ENCODE data around the gene EXOC3L1. TPM values are rescaled to one million over a fixed set of nuclear protein-coding genes. Genes with fewer than 3 reads are reported as not detected.

The EXOC3L1 gene
- total and polyA plus RNA-seq, 8 donors, result 7.5 to 16.9 (median 10.4) TPM

DNA sequence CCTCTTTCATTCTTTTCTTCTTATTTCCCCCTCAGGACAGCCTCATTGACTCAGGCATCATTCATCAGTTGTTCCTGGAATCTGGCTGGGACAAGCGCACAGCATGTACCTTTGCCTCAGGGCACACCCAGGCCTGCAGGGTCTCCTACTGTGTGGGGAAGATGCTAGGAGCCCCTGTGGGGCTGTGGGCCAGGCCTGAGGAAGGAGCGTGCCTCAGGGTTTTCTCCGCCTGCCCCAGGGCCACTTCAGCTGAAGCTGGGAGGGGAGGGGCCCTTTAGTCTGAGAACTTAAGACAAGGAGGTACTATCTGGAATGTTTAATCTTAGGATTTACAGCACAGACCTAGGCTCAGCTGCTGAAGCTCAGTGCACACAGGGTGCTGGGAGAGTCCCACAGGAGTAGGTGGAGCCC is 16.9 kb upstream of the EXOC3L1 start:
- Histone ChIP-seq H3K27me3 (no peaks in the 10 kb centered on the region), H3K4me1 (no peaks in the 10 kb centered on the region), H3K27ac (no peak overlapping the region), H3K36me3 (peaks cover 0 to 45% of the 10 kb centered on the region in 2 donors), H3K9me3 (no peaks in the 10 kb centered on the region), H3K4me3 (no peak overlapping the region)
- ATAC-seq (no peak), DNase-seq (peak in 1 of 4 donors; percentile 20)
- TF ChIP-seq, protein P1, sequence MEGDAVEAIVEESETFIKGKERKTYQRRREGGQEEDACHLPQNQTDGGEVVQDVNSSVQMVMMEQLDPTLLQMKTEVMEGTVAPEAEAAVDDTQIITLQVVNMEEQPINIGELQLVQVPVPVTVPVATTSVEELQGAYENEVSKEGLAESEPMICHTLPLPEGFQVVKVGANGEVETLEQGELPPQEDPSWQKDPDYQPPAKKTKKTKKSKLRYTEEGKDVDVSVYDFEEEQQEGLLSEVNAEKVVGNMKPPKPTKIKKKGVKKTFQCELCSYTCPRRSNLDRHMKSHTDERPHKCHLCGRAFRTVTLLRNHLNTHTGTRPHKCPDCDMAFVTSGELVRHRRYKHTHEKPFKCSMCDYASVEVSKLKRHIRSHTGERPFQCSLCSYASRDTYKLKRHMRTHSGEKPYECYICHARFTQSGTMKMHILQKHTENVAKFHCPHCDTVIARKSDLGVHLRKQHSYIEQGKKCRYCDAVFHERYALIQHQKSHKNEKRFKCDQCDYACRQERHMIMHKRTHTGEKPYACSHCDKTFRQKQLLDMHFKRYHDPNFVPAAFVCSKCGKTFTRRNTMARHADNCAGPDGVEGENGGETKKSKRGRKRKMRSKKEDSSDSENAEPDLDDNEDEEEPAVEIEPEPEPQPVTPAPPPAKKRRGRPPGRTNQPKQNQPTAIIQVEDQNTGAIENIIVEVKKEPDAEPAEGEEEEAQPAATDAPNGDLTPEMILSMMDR (IDR thresholded peaks at IDR 0.05), result no peak
- intact Hi-C loops (cut with DNase I), result no loop called here

DNA sequence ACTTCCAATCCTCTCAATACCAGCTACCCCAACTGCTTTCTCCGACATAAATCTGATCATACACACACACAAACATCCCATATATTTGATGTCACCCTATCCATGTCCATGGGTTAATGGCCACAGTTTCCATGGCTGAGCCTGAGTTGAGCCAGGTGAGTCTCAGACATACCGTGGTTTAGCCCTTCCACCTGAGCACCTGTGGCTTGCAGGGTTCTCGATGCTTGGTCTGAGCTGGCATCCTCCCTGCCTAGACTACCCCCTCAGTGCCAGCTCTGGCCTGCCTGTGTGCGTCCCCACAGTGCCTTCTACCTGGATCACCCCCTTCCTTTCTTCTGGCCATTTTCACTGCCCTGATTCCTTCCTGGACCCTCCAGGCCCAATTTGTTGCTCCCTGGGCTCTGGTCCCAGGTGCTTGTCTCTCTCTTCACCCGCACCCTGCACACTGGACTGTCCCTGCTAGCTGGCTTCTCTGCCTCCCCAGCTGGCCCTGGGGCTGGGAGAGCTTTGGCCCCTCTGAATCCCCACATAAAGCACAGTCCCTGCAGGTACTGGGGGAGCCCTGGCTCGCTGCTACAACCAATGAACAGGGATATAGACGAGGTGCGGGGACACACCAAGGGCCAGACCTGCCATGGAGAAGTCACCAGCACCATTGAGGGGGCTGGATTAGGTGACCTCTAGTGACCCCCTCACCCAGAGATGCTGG is 16.3 kb upstream of the EXOC3L1 start:
- DNase-seq, result peak in 1 of 4 donors; percentile 32
- no peak overlapping the region for H3K27ac ChIP-seq
- H3K36me3 ChIP-seq, result peaks cover 0 to 50% of the 10 kb centered on the region in 2 donors
- H3K27me3 ChIP-seq, result no peaks in the 10 kb centered on the region
- H3K4me1 ChIP-seq, result no peaks in the 10 kb centered on the region
- no peak for ATAC-seq
- no peaks in the 10 kb centered on the region for H3K9me3 ChIP-seq
- TF ChIP-seq, protein P1 (IDR thresholded peaks at IDR 0.05), result no peak
- intact Hi-C loops (cut with DNase I), result no loop called here
- H3K4me3 ChIP-seq, result no peak overlapping the region

DNA sequence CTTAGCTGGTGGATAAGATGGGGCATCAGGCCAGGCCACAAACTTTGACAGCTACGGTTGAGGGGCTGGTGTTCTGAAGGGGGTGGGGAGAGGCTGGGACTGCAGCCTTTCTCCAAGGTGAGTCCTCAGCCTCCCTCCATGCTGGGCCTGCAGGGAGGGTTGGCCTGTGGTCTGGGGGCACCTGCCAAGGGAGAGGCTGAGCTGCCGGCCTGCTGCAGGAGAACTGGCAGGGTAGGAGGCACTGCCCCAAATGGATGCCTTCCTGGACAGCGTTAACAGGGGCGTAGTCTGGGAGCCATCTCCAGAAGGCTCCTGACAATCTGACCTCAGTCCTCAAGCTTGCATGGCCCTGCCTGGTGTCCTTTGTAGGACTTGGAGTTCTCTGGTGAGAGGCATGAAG is 14.1 kb upstream of the EXOC3L1 start:
- H3K27ac ChIP-seq, result no peak overlapping the region
- DNase-seq (peak in 1 of 4 donors; percentile 44), ATAC-seq (no peak)
- peaks cover 0 to 71% of the 10 kb centered on the region in 2 donors for H3K36me3 ChIP-seq
- H3K27me3 ChIP-seq, result no peaks in the 10 kb centered on the region
- intact Hi-C loops (cut with DNase I), result no loop called here
- TF ChIP-seq, protein P1 (IDR thresholded peaks at IDR 0.05), result no peak
- peaks cover 0 to 3% of the 10 kb centered on the region in 2 donors for H3K4me1 ChIP-seq
- H3K4me3 ChIP-seq, result no peak overlapping the region
- no peaks in the 10 kb centered on the region for H3K9me3 ChIP-seq

DNA sequence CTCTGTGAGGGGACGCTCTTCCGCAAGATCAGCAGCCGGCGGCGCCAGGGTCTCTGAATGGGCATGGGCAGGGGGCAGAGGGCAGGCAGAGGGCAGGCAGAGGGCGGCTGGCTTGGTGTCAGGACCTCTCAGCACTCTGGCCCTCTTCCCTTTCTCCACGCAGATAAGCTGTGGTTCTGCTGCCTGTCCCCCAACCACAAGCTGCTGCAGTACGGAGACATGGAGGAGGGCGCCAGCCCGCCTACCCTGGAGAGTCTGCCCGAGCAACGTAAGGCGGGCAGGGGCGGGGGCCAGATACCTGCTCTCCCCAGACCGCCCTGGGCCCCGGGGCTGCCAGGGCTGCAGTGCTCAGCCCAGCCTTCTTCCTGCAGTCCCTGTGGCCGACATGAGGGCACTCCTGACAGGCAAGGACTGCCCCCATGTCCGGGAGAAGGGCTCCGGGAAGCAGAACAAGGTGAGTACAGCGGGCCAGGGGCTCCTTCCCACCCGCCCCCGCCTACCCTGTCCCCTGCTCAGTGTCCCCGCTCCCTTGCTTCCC is 13.1 kb upstream of the EXOC3L1 start:
- ATAC-seq (no peak), DNase-seq (peak in 1 of 4 donors; percentile 76)
- H3K36me3 ChIP-seq, result peaks cover 0 to 81% of the 10 kb centered on the region in 2 donors
- no peak overlapping the region for H3K27ac ChIP-seq
- H3K9me3 ChIP-seq, result no peaks in the 10 kb centered on the region
- TF ChIP-seq, protein P1 (IDR thresholded peaks at IDR 0.05), result no peak
- H3K4me1 ChIP-seq, result peaks cover 3 to 12% of the 10 kb centered on the region in 2 donors
- intact Hi-C loops (cut with DNase I), result no loop called here
- no peak overlapping the region for H3K4me3 ChIP-seq
- no peaks in the 10 kb centered on the region for H3K27me3 ChIP-seq

DNA sequence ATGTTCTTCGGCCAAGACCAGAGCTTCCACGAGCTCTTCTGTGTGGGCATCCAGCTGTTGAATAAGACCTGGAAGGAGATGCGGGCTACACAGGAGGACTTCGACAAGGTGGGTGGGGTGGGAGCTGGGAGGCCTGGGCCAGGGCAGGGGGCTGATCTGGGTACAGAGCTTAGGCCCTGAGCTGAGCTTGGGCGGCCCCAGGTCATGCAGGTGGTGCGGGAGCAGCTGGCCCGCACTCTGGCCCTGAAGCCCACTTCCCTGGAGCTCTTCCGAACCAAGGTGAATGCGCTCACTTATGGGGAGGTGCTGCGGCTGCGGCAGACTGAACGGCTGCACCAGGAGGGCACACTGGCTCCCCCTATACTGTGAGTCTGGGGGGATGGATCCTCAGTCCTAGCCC is 12.5 kb upstream of the EXOC3L1 start:
- TF ChIP-seq, protein P1 (IDR thresholded peaks at IDR 0.05), result no peak

More for the DNA sequence above, 12.5 kb upstream of the EXOC3L1 start:
- intact Hi-C loops (cut with DNase I), result no loop called here
- Histone ChIP-seq H3K4me1 (peaks cover 3 to 17% of the 10 kb centered on the region in 2 donors), H3K9me3 (no peaks in the 10 kb centered on the region), H3K4me3 (no peak overlapping the region), H3K36me3 (peaks cover 0 to 86% of the 10 kb centered on the region in 2 donors), H3K27ac (no peak overlapping the region), H3K27me3 (no peaks in the 10 kb centered on the region)
- ATAC-seq (no peak), DNase-seq (peak in 1 of 4 donors; percentile 62)

Data from left lung (tissue), 10 donors.